Activated T-helper 17 cell treated with anti-CD3 and anti-CD28 coated beads, Interleukin-2, amount 50 U/mL, for 72 hours (primary cell): ENCODE data around the gene IFNG-AS1. TPM values are rescaled to one million over a fixed set of nuclear protein-coding genes. Genes with fewer than 3 reads are reported as not detected.

Experiments
- ATAC-seq: fragments of 150-1000 bp; cut with Tn5 transposase; replicated peaks from 2 replicates; pipeline ENCODE4 v1.10.0; 2021; ENCODE audit warnings: mild to moderate bottlenecking, moderate library complexity
- H3K27ac Mint-ChIP-seq: one replicate; pipeline ENCODE4 v1.8.0; 2022; ENCODE audit warnings: mixed read lengths
- H3K27me3 Mint-ChIP-seq: one replicate; pipeline ENCODE4 v1.8.0; 2022; ENCODE audit warnings: mixed read lengths
- H3K36me3 Mint-ChIP-seq: one replicate; pipeline ENCODE4 v1.8.0; 2022; ENCODE audit warnings: low read depth, mild to moderate bottlenecking, mixed read lengths
- H3K4me1 Mint-ChIP-seq: one replicate; pipeline ENCODE4 v1.8.0; 2022; ENCODE audit warnings: mixed read lengths
- H3K4me3 Mint-ChIP-seq: one replicate; pipeline ENCODE4 v1.8.0; 2022; ENCODE audit warnings: mild to moderate bottlenecking, mixed read lengths
- H3K9me3 Mint-ChIP-seq: one replicate; pipeline ENCODE4 v1.8.0; 2022; ENCODE audit warnings: mixed read lengths
- total RNA-seq, 2 donors: library from RNA; stranded (reverse); gene quantifications; one replicate each; pipeline ENCODE4 v1.2.3, GENCODE V29; 2022

IFNG-AS1 gene
- not detected for total RNA-seq

DNA sequence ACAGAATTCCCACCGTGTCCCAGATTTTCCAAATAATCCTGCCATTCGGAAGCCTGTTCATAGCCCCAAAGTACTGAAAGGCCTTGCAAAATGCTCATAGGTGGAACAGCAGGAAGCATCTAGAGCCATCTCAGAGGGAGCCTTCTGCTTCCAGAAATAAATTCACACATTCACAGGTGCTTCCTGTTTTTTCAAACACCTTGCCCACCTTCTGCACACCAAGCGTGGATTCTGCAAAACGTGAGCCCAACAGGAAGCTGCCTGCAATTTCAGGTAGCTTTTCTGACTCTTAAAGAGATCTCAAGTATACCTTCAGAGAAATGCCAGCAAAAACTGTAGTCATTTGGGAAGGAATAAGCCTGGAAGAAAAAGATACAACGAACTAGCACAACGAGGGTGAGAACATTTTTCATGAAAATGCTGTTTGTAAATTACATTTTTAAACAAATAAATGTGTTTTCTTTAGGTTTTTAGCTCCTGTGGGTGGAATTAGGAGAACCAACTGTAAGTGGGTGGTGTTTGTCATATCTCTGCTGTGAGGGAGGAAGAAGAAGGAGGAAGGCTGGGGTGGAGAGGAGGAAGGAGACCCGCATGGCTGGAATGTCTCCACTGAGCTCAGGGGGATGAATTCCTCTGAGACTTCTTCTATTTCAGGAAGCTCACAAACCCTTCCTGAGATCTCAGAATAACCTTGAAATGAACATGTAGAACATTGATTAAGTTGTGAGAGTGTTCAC, at the start of gene IFNG-AS1:
IFNG-AS1 (plus strand) TSS at position 264 of the 737 bp plus-strand sequence.
- no peak for ATAC-seq
- no peaks in the 10 kb centered on the region for H3K9me3 Mint-ChIP-seq
- H3K27ac Mint-ChIP-seq: no peak within 1 kb of the TSS
- H3K36me3 Mint-ChIP-seq: no peaks in the 10 kb centered on the region
- peaks cover 8% of the 10 kb centered on the region for H3K27me3 Mint-ChIP-seq
- no peak within 1 kb of the TSS for H3K4me3 Mint-ChIP-seq
- H3K4me1 Mint-ChIP-seq: peaks cover 3% of the 10 kb centered on the region

- H3K36me3 Mint-ChIP-seq: no peaks in the 10 kb centered on the region
- no peaks in the 10 kb centered on the region for H3K9me3 Mint-ChIP-seq
- H3K27me3 Mint-ChIP-seq: peaks cover 3% of the 10 kb centered on the region
Observed at GRCh38 chr12:67939611-67940010, 49.6 kb upstream of the IFNG-AS1 start.

GRCh38 chr12:67940780-67941243, 48.4 kb upstream of the IFNG-AS1 start:
- H3K27ac Mint-ChIP-seq: no peak overlapping the region
- H3K36me3 Mint-ChIP-seq: no peaks in the 10 kb centered on the region
- H3K4me1 Mint-ChIP-seq: peaks cover 5% of the 10 kb centered on the region
- H3K9me3 Mint-ChIP-seq: no peaks in the 10 kb centered on the region
- H3K27me3 Mint-ChIP-seq: peaks cover 3% of the 10 kb centered on the region
- ATAC-seq: no peak
- H3K4me3 Mint-ChIP-seq: no peak overlapping the region

More at GRCh38 chr12:67939611-67940010, 49.6 kb upstream of the IFNG-AS1 start:
- no peak for ATAC-seq
- no peak overlapping the region for H3K4me3 Mint-ChIP-seq
- no peak overlapping the region for H3K27ac Mint-ChIP-seq
- H3K4me1 Mint-ChIP-seq: peaks cover 5% of the 10 kb centered on the region

- H3K4me3 Mint-ChIP-seq: no peak overlapping the region
- no peak for ATAC-seq
- H3K36me3 Mint-ChIP-seq: no peaks in the 10 kb centered on the region
- H3K9me3 Mint-ChIP-seq: no peaks in the 10 kb centered on the region
- no peak overlapping the region for H3K27ac Mint-ChIP-seq
- H3K27me3 Mint-ChIP-seq: peaks cover 3% of the 10 kb centered on the region
- H3K4me1 Mint-ChIP-seq: peaks cover 5% of the 10 kb centered on the region
Observed at GRCh38 chr12:67942724-67943123, 46.5 kb upstream of the IFNG-AS1 start.

- Mint-ChIP-seq H3K9me3 (no peaks in the 10 kb centered on the region), H3K4me1 (peaks cover 5% of the 10 kb centered on the region), H3K36me3 (no peaks in the 10 kb centered on the region), H3K27me3 (peaks cover 3% of the 10 kb centered on the region), H3K4me3 (no peak overlapping the region), H3K27ac (no peak overlapping the region)
- peak; percentile 78 for ATAC-seq
Observed at GRCh38 chr12:67943141-67943892, 45.9 kb upstream of the IFNG-AS1 start.

DNA sequence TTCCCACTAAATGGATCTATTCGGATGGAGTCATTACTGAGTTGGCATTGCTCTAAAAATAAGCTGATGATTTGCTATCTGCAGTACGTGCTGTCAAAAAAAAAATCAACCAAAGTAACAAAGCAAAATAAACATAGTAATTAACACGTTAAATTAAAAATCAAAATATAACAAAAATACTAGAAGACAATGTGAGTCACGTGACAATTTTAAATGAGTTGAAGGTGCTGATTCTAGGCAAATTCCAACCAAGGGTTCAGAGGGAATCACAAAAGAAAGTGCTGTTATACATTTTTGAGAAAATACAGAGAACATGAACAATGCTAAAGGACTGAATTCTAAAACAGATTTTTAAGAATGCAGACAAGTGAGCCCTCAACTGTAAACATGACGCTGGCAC, 45.2 kb upstream of the IFNG-AS1 start:
- peaks cover 3% of the 10 kb centered on the region for H3K27me3 Mint-ChIP-seq
- no peak for ATAC-seq
- H3K27ac Mint-ChIP-seq: no peak overlapping the region
- no peaks in the 10 kb centered on the region for H3K9me3 Mint-ChIP-seq
- H3K36me3 Mint-ChIP-seq: no peaks in the 10 kb centered on the region
- H3K4me1 Mint-ChIP-seq: peaks cover 5% of the 10 kb centered on the region
- no peak overlapping the region for H3K4me3 Mint-ChIP-seq

GRCh38 chr12:67952787-67953186, 36.5 kb upstream of the IFNG-AS1 start:
- Mint-ChIP-seq H3K27me3 (peaks cover 4% of the 10 kb centered on the region), H3K9me3 (no peaks in the 10 kb centered on the region), H3K36me3 (no peaks in the 10 kb centered on the region), H3K27ac (no peak overlapping the region), H3K4me1 (no peaks in the 10 kb centered on the region), H3K4me3 (no peak overlapping the region)
- no peak for ATAC-seq

GRCh38 chr12:67957383-67957782, 31.9 kb upstream of the IFNG-AS1 start:
- Mint-ChIP-seq H3K27me3 (no peaks in the 10 kb centered on the region), H3K27ac (no peak overlapping the region), H3K36me3 (no peaks in the 10 kb centered on the region), H3K4me1 (no peaks in the 10 kb centered on the region), H3K4me3 (no peak overlapping the region), H3K9me3 (no peaks in the 10 kb centered on the region)
- no peak for ATAC-seq

- H3K9me3 Mint-ChIP-seq: no peaks in the 10 kb centered on the region
- ATAC-seq: no peak
Observed at GRCh38 chr12:67958187-67958586, 31.1 kb upstream of the IFNG-AS1 start.

DNA sequence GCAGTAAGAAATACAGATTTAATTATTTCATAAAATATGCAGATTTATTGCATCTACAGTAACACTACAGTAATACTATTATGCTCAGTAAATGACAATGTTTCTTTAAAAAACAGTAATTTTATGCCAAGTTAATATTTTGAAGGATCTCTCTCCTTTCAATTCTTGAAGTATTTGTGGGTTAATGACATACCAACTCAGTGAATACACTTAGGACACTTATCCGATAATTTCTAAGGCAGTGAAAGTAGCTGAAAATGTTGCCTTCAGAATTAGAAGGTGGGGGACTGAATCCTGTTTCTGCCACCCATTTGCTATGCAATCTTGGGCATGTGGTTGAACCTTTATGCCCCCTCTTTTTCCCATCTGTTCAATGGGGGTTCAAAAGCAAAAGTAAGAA, 24.8 kb upstream of the IFNG-AS1 start:
- H3K4me1 Mint-ChIP-seq: no peaks in the 10 kb centered on the region
- ATAC-seq: no peak
- H3K4me3 Mint-ChIP-seq: no peak overlapping the region
- H3K27me3 Mint-ChIP-seq: no peaks in the 10 kb centered on the region
- no peaks in the 10 kb centered on the region for H3K36me3 Mint-ChIP-seq
- H3K27ac Mint-ChIP-seq: no peak overlapping the region
- H3K9me3 Mint-ChIP-seq: no peaks in the 10 kb centered on the region

More at GRCh38 chr12:67958187-67958586, 31.1 kb upstream of the IFNG-AS1 start:
- Mint-ChIP-seq H3K27ac (no peak overlapping the region), H3K4me3 (no peak overlapping the region), H3K36me3 (no peaks in the 10 kb centered on the region), H3K4me1 (no peaks in the 10 kb centered on the region), H3K27me3 (no peaks in the 10 kb centered on the region)

GRCh38 chr12:67966560-67966959, 22.7 kb upstream of the IFNG-AS1 start:
- H3K27me3 Mint-ChIP-seq: no peaks in the 10 kb centered on the region
- no peak for ATAC-seq
- H3K36me3 Mint-ChIP-seq: no peaks in the 10 kb centered on the region
- H3K9me3 Mint-ChIP-seq: no peaks in the 10 kb centered on the region
- no peak overlapping the region for H3K27ac Mint-ChIP-seq
- no peaks in the 10 kb centered on the region for H3K4me1 Mint-ChIP-seq
- H3K4me3 Mint-ChIP-seq: no peak overlapping the region

GRCh38 chr12:67968321-67968720, 20.9 kb upstream of the IFNG-AS1 start:
- Mint-ChIP-seq H3K4me3 (no peak overlapping the region), H3K36me3 (no peaks in the 10 kb centered on the region), H3K27me3 (no peaks in the 10 kb centered on the region), H3K9me3 (no peaks in the 10 kb centered on the region), H3K27ac (no peak overlapping the region), H3K4me1 (no peaks in the 10 kb centered on the region)
- no peak for ATAC-seq

GRCh38 chr12:67968725-67969124, 20.5 kb upstream of the IFNG-AS1 start:
- H3K36me3 Mint-ChIP-seq: no peaks in the 10 kb centered on the region
- H3K27ac Mint-ChIP-seq: no peak overlapping the region
- H3K4me3 Mint-ChIP-seq: no peak overlapping the region
- H3K9me3 Mint-ChIP-seq: no peaks in the 10 kb centered on the region
- H3K27me3 Mint-ChIP-seq: no peaks in the 10 kb centered on the region
- H3K4me1 Mint-ChIP-seq: no peaks in the 10 kb centered on the region
- ATAC-seq: no peak

GRCh38 chr12:67969134-67969802, 20.0 kb upstream of the IFNG-AS1 start:
- no peaks in the 10 kb centered on the region for H3K27me3 Mint-ChIP-seq
- no peaks in the 10 kb centered on the region for H3K36me3 Mint-ChIP-seq
- H3K9me3 Mint-ChIP-seq: no peaks in the 10 kb centered on the region
- no peak for ATAC-seq
- H3K27ac Mint-ChIP-seq: no peak overlapping the region
- no peak overlapping the region for H3K4me3 Mint-ChIP-seq
- no peaks in the 10 kb centered on the region for H3K4me1 Mint-ChIP-seq
